GM18517 (cell line): ENCODE measurements around the gene DMRT3.

Source experiments
- ATAC-seq: cut with Tn5 transposase; IDR thresholded peaks from one replicate; pipeline ENCODE4 v1.9.1; 2021; ENCODE audit warnings: mild to moderate bottlenecking, moderate library complexity; ENCODE audit not compliant: unreplicated experiment

Gene DMRT3

DNA sequence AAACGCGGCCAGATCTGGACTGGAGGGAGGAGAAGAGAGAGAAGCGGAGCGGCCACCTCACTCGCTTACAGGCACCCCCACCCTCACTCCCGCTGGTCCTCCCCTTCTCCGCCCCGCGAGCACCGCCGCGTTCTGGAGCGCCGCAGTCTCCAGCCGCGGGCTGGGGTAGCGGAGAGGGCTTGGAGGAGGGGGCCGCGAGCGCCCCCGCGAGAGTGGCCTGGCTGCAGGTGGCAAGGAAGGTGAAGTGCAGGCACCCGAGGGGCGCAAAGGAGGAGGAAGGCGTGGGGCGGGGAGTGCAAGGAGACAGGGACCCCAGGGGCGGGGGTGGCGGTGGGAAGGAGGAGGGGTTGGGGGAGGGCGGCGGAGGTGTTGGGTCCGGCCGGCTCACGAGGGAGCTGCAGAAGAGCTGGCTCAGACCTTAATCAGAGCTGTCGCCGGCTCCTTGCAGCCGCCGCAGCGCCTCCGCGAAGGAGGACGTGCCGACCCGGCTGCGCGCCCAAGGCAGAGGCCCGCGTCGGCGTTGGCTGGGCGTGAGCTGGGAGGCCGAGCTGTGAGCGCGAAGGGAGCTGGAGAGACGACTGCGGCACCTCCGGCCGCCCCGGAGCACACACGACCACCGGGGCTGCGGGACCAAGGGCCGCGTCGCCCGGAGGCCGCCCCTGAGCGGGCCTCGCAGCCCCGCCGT, at the start of gene DMRT3:
Gene DMRT3 (plus strand): TSS at position 398 of the 685 bp plus-strand sequence. CDS start 347 bp downstream, outside the sequence.
- ATAC-seq, result no peak

DNA sequence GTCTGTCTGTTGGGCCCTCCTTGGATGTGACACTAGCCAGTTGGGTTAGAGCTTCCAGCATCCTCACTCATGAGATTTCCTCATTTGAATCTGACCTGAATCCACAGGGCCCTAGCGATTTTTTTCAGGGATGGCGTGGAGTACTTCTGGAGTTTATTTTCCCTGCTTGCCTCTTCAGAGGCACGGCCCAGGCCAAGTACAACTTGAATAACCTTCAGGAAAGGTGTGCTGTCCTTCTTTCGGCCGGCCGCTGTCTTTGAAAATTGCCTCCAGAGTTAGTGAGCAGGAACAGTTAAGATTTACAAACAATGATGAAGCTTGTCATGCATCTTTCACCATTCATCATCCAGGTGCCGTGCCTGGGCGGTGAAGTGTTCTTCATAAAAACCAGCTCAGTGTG, 49.5 kb upstream of the DMRT3 start:
- ATAC-seq, result no peak

DNA sequence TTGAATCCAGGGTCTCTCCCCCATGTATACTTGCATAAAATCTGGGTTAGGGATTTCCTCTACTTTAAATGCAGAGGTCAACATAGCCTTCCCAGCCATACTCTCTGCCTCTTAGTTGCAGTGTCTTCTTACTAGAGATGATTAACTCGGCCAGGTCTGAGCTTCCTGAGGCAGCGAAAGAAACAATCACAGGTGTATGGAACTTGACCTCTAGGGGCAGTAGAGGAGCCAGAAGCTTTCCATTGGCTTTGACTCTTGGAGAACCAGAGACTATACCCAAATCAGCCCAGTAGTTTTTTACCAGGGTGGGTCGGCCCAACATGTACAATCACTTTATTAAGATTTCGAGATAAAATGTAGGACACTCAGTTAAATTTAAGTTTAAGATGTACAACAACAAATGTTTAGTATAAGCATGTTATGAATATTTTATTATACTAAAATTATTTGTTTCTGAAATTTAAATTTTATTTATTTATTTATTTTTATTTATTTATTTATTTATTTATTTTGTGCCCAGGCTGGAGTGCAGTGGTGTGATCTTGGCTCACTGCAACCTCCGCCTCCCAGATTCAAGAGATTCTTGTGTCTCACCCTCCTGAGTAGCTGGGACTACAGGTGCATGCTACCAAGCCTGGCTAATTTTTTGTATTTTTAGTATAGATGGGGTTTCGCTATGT, 48.0 kb upstream of the DMRT3 start:
- no peak for ATAC-seq

GRCh38 chr9:929719-930118, 46.7 kb upstream of the DMRT3 start:
- no peak for ATAC-seq

GRCh38 chr9:933356-933755, 43.1 kb upstream of the DMRT3 start:
- ATAC-seq, result no peak

GRCh38 chr9:935348-935965, 41.0 kb upstream of the DMRT3 start:
- no peak for ATAC-seq

DNA sequence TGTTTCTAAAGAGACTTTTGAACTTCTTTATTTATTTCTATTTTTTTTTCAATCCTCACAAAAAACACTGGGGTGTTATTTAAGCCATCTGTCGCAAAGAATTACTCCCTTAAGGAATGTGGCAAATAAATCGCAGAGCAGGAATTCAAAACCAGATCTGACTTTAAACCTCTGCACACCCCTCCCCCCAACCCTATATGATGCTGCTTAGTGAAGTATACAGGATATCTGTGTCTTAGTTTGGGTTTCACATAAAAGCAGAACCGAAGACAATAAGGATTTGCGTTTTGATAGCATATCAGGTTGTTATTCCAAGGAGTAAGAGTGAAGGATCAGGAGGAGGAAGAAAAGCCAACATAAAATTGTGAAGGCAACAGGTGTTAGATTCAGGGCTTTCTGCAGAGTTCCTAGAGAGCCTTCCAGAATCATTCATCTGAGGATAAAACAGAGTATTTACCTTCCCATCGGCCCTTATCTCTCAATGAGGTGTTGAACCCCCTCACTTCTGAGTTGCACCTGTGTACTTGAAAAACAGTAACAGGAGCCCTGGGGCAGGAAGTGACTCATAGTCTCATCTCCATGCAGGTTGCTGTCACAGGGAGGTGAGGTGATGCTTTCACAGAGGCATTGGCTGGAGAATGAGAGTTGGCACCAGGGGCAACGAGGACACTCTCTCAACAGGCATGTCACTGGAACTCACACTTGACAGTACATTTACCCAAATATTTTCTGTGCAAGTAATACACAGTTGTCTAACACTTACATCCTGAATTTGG, 33.5 kb upstream of the DMRT3 start:
- no peak for ATAC-seq

GRCh38 chr9:947985-948384, 28.5 kb upstream of the DMRT3 start:
- no peak for ATAC-seq

DNA sequence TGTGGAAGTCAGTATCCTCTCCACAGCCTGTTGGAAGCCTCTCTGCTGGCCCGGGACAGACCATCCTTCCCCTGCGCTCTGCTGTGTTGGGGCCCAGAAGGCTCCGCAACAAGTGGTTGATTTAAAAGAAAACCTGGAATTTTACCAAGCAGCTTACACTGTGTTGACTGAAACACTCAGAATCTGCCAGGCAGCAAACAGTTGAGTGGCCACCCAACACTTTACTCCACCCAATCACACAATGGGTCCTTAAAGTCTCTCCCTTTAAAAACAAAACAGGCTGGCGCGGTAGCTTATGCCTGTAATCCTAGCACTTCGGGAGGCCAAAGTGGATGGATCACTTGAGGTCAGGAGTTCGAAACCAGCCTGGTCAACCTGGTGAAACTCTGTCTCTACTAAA, 28.0 kb upstream of the DMRT3 start:
- ATAC-seq, result no peak

GRCh38 chr9:950139-950538, 26.3 kb upstream of the DMRT3 start:
- ATAC-seq, result no peak

DNA sequence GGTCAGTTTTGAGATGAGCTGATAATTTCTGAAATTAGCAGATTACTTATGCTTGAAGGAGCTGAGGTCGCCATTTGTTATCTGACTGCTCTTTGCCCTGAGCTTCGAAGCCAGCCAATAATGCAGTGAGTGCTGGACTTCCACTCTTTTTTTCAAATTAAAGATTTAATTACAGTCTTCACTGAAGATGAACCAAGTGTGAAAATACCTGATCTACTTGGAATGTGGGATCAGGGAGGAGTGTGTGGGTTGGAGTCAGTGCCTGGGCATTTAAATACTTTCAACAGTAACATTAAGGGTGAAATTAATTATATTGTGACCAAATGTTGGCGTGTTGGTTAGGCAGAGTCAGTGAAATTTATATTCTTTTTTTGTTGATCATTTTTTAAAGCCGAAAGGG, 23.9 kb upstream of the DMRT3 start:
- no peak for ATAC-seq

DNA sequence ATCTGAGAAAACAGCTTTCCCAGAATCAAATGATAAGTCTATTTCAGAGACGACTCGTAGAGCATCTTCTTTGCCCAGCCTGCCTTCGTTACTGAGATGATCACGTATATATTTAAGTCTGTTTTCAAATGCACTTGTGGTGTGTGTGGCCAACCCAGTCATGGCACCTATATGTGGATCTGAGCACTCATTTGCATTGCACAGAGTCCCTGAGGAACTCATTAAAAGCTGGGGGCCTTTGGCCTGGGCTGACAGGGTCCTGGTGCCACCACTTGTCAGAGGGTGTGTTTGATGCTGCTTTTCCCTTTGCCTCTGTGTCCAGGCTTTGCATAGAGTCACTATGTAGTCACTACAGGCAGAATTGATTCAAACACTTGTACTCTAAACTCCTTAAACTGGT, 17.4 kb upstream of the DMRT3 start:
- ATAC-seq, result no peak

DNA sequence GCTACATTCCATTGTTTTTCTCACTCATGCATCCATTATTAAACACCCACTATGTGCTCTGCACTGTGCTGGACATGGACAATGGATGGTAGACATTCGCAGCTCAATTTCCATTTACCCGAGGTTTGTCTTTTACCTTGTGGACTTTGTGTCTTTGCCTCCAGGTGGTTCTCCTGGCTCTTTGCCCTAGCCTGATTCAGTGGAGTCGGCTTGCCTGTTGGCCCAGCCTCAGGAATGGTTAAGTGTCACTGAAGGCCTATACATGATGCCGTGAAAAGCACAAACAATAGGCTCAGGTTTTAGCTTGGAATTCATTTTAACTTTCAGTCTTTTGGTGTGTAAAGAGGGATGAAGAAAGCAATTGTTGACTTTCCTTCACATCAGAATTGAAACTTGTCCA, 16.5 kb upstream of the DMRT3 start:
- no peak for ATAC-seq

GRCh38 chr9:962023-962422, 14.4 kb upstream of the DMRT3 start:
- ATAC-seq, result no peak

DNA sequence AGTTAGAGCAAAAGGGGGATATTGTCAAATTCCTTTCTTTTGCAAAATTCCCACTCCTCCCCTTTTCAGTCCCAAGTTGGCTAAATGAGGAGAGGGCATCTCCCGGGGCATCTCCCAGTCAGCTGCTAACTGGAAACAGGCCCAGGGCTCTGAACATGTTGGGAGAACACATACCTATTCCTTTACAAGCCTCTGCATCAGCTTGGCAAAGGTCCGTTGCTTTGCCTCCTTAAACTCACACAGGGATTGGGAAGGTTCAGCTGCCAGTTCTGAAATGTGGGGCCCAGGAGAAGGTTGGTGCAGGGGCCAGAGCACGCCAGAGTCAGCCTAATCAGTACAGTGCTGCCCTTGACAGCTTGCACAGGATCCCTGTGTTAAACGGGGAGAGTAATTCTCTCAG, 11.0 kb upstream of the DMRT3 start:
- no peak for ATAC-seq

DNA sequence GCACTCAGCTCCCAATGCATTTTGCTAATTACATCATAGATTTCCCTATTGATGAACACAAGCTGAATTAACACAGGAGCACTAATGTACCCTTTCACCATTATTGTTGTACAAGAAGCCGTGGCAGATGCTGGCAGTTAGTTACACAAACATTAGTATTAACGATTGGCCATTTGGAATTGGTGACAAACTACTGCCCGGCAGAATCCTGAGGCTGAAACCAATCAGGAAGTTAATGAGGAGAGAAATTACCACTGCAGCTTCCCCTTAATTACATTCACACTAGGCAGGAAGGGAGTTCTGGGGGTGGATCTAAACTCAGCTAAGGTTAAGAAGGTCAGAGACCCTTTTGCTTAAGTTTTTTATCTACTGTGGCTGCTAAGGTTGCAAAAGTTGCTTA, 9.6 kb upstream of the DMRT3 start:
- no peak for ATAC-seq

DNA sequence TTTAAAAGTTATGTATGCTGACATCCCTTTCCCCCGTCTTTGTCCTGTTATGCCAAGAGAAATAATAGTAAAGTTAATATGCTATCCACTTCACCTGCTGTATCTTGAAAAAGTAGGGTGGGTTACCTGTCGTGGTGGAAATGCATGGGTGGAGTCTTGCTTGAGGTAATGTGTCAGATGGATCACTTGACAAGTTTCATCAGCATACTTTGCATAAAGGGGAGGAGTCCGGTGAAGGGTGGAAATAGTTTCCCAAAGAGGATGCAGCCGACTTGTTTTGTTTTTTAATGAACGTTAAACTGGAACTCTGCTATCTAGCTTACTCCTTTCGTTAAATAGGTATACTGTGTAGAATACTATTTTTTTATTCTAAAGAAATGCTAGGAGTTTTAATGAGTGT, 9.0 kb upstream of the DMRT3 start:
- ATAC-seq, result no peak

GRCh38 chr9:967903-968641, 8.4 kb upstream of the DMRT3 start:
- no peak for ATAC-seq

DNA sequence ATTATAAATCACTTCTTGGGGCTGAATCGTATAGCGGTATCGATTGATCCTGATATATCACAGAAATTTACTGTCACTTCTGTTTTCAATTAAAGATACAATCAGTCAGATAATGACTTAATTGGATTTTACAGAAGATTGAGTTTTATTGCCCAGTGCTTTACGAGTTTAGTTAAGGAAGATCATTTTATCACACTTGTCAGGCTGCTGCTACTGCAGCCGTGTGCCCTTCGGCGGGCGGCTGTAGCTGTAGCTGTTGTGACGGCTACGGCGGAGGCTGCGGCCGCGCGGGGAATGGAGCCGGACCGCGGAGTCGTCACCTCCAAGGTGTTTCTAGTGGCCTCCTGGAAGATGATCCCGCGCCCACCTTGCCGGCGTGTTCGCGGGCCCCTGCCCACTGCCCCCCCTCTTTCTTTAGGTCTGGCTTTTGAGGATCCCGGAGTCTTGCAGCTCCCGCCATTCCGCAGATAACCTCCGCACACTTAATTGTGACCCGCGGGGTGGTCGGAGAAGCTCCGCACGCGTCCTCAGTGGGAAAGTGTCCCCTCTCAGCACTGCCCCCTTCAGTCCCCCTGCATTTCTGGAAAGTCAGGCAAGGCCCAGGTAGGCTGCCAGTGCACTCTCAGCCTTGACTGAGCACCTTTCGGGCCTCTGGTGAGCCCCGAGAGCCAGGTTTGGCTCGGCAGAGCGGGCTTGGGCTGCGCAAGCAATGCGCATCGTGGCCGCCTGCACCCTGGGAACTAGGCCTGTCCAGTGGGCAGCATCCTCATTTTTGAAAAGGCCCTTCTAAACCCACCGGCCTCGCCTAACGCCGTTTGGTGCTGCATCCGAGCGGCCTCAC, 6.9 kb upstream of the DMRT3 start:
- no peak for ATAC-seq
